LNCaP clone FGC (cell line): ENCODE measurements around the gene CTBP2.

Source experiments
- DNase-seq: peaks from one replicate; pipeline ENCODE4 v3.0.0-alpha.2; 2011; ENCODE audit warnings: low read depth
- H3K4me3 ChIP-seq: 2 replicates; pipeline ENCODE4 v1.5.1; 2011; ENCODE audit warnings: mild to moderate bottlenecking, low read depth, low read length, control low read depth
- CTCF ChIP-seq: IDR thresholded peaks from 2 replicates; pipeline ENCODE4 v1.5.1; 2012; ENCODE audit warnings: mild to moderate bottlenecking; ENCODE audit not compliant: control insufficient read depth, insufficient read depth; ENCODE audit errors: extremely low read depth

The CTBP2 gene

GRCh38 chr10:125018576-125019143, 141.7 kb downstream of the CTBP2 start:
- TF ChIP-seq CTCF = no peak
- H3K4me3 ChIP-seq = no peak overlapping the region
- no peak for DNase-seq

DNA sequence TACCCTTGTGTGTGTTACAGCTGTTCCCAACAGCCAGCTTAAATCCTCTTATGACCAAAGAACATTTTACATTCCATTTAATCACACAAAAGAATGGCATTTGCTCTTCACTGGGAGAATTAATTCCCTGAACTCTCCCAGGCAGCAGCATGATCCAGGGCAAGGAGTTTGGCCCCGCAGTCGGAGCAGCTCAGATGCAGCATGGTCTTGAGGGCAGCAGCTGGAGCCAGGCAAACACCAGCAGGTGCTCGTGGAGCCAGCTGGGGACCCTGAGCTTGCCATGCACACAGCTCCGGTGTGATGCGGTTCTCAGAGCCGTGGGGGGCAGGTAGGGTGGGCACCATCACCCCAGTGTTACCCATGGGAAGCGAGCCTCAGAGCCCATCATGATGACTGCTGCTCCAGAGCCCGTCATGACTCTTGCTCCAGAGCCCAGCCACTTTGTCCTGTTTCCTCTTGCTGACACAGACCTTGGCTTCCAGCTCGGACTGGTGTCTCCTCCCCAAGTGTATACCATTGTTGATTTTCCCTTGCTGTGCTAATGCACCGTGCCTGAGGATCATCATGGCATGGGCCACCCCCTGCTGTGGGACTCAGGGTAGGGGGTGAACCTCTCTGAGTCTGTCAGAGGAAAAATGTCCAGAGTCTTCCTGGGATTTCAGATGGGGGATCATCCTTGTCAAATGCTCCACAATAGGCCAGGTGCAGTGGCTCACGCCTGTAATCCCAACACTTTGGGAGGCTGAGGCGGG, 142.6 kb downstream of the CTBP2 start:
- no peak overlapping the region for H3K4me3 ChIP-seq
- DNase-seq = no peak
- TF ChIP-seq CTCF = no peak

DNA sequence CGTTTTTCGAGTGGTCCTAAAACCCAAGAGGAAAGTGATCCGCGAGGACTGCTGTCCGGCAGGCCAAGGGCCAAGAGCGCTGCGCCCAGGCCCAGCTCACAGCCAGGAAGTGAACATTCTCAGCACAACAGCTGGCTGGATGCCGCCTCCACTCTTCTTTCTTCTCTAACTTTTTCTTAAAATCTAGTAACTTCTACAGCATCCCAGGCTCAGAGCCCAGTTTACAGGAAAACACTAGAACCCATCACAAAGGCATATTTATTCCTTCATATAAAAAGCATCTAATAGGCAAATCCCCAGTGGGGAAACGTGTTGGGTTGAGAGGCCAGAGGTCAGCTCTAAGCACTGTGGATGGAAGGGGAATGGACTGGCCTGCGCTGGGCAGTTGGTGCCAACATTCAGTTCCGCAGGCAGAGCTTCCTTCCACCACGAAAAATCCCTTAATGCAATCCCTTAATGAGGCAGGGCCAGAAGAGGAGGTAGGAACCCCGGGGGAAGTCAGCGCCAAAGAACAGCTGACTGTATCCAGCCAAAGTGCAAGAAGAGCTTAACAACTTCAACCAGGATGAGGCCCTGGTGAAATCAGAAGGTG, 143.7 kb downstream of the CTBP2 start:
- TF ChIP-seq CTCF = no peak
- DNase-seq = no peak
- no peak overlapping the region for H3K4me3 ChIP-seq

GRCh38 chr10:125016123-125016522, 144.2 kb downstream of the CTBP2 start:
- no peak for TF ChIP-seq CTCF
- DNase-seq = no peak
- no peak overlapping the region for H3K4me3 ChIP-seq

GRCh38 chr10:125015356-125015944, 144.9 kb downstream of the CTBP2 start:
- no peak for DNase-seq
- H3K4me3 ChIP-seq = no peak overlapping the region
- TF ChIP-seq CTCF = no peak

GRCh38 chr10:125014836-125015355, 145.5 kb downstream of the CTBP2 start:
- no peak for DNase-seq
- no peak overlapping the region for H3K4me3 ChIP-seq
- no peak for TF ChIP-seq CTCF
